IMR-90 (cell line): ENCODE results near the gene PHF19. TPM values are rescaled to one million over a fixed set of nuclear protein-coding genes. Genes with fewer than 3 reads are reported as not detected.

Experiments
- ATAC-seq: fragments of 200-7000 bp; cut with Tn5 transposase; 2 replicates; pipeline ENCODE4 v1.9.1; 2020; ENCODE audit warnings: low read depth, mild to moderate bottlenecking, moderate library complexity
- BruUV-seq: library from RNA; stranded (reverse); fragments of 400-500 nt; replicated peaks from 2 replicates; lab custom pipeline; 2021; lab: Mats Ljungman, UMichigan
- CTCF ChIA-PET: fragments of 300-600 bp; formaldehyde crosslinking; extraction: SDS; loops from one replicate; lab custom pipeline; 2021; ENCODE audit warnings: antibody characterized with exemption; lab: Yijun Ruan, JAX
- POLR2A ChIA-PET: fragments of 300-600 bp; sonication (Branson Sonifier 250); formaldehyde crosslinking; loops from one replicate; lab custom pipeline; 2022; ENCODE audit warnings: antibody characterized with exemption; ENCODE audit not compliant: unreplicated experiment; lab: Charles Lee
- DNase-seq: peaks from one replicate; pipeline ENCODE4 v3.0.0; 2013
- H2AFZ ChIP-seq: replicated peaks from 2 replicates; pipeline ENCODE3; 2013; ENCODE audit warnings: low read length, mild to moderate bottlenecking; ENCODE audit not compliant: poor library complexity
- H2AK5ac ChIP-seq: 2 replicates; pipeline ENCODE4 v1.6.1; 2013; ENCODE audit warnings: low read depth, low read length, inconsistent platforms
- H2AK9ac ChIP-seq: replicated peaks from 2 replicates; pipeline ENCODE3; 2013; ENCODE audit warnings: mild to moderate bottlenecking, low read depth, low read length, moderate library complexity; ENCODE audit not compliant: poor library complexity
- H2BK120ac ChIP-seq: 2 replicates; pipeline ENCODE4 v1.6.1; 2013; ENCODE audit warnings: low read depth, low read length, inconsistent platforms
- H2BK15ac ChIP-seq: 3 replicates; pipeline ENCODE4 v1.6.1; 2013; ENCODE audit warnings: low read depth, low read length, inconsistent platforms
- H2BK20ac ChIP-seq: 2 replicates; pipeline ENCODE4 v1.6.1; 2013; ENCODE audit warnings: low read depth, mild to moderate bottlenecking, inconsistent platforms, low read length, moderate library complexity
- H2BK5ac ChIP-seq: 2 replicates; pipeline ENCODE4 v1.6.1; 2013; ENCODE audit warnings: mild to moderate bottlenecking, low read depth, low read length, inconsistent platforms; ENCODE audit not compliant: poor library complexity, severe bottlenecking
- H3K14ac ChIP-seq: replicated peaks from 2 replicates; pipeline ENCODE4 v1.6.1; 2013; ENCODE audit warnings: low read depth, low read length, inconsistent platforms
- H3K18ac ChIP-seq: 2 replicates; pipeline ENCODE4 v1.6.1; 2013; ENCODE audit warnings: low read depth, low read length, control low read depth
- H3K23ac ChIP-seq: 2 replicates; pipeline ENCODE4 v1.6.1; 2013; ENCODE audit warnings: low read depth, low read length, inconsistent platforms
- H3K27ac ChIP-seq: 2 replicates; pipeline ENCODE4 v1.5.1; 2013; ENCODE audit warnings: mild to moderate bottlenecking, control low read depth, low read length; ENCODE audit not compliant: insufficient read depth
- H3K27me3 ChIP-seq: 2 replicates; pipeline ENCODE4 v1.6.1; 2013; ENCODE audit warnings: low read length; ENCODE audit not compliant: control insufficient read depth, insufficient read depth
- H3K36me3 ChIP-seq: 2 replicates; pipeline ENCODE4 v1.6.1; 2013; ENCODE audit warnings: low read length, mixed read lengths; ENCODE audit not compliant: control insufficient read depth, insufficient read depth
- H3K4ac ChIP-seq: 2 replicates; pipeline ENCODE4 v1.6.1; 2013; ENCODE audit warnings: low read depth, low read length, inconsistent platforms
- H3K4me1 ChIP-seq: 2 replicates; pipeline ENCODE4 v1.6.1; 2013; ENCODE audit warnings: low read length, mixed read lengths; ENCODE audit not compliant: control insufficient read depth, insufficient read depth
- H3K4me2 ChIP-seq: 2 replicates; pipeline ENCODE4 v1.6.1; 2013; ENCODE audit warnings: low read depth, mild to moderate bottlenecking, control low read depth, low read length, moderate library complexity
- H3K4me3 ChIP-seq: 2 replicates; pipeline ENCODE4 v1.5.1; 2013; ENCODE audit warnings: low read depth, mild to moderate bottlenecking, control low read depth, low read length, moderate library complexity; ENCODE audit not compliant: insufficient read depth
- H3K56ac ChIP-seq: 2 replicates; pipeline ENCODE4 v1.6.1; 2013; ENCODE audit warnings: low read length, inconsistent platforms; ENCODE audit not compliant: insufficient read depth; ENCODE audit errors: extremely low read depth
- H3K79me1 ChIP-seq, 2 experiments: 2 replicates each; pipeline ENCODE4 v1.6.1; 2013; ENCODE audit warnings: low read length in 2 of 2, inconsistent platforms in 1 of 2, low read depth in 1 of 2
- H3K9ac ChIP-seq: 2 replicates; pipeline ENCODE4 v1.6.1; 2013; ENCODE audit warnings: low read depth, low read length, control low read depth
- H3K9me1 ChIP-seq: 2 replicates; pipeline ENCODE4 v1.6.1; 2013; ENCODE audit warnings: low read length, inconsistent platforms; ENCODE audit not compliant: insufficient read depth
- H3K9me3 ChIP-seq: 2 replicates; pipeline ENCODE4 v1.6.1; 2013; ENCODE audit warnings: low read length; ENCODE audit not compliant: control insufficient read depth, insufficient read depth
- H4K20me1 ChIP-seq: 2 replicates; pipeline ENCODE4 v1.6.1; 2013; ENCODE audit warnings: low read length, inconsistent platforms; ENCODE audit not compliant: insufficient read depth
- H4K5ac ChIP-seq: 2 replicates; pipeline ENCODE4 v1.6.1; 2013; ENCODE audit warnings: mild to moderate bottlenecking, low read depth, low read length, control low read depth
- H4K8ac ChIP-seq, 2 experiments: 2 replicates each; pipeline ENCODE4 v1.6.1; 2013; ENCODE audit warnings: low read depth in 2 of 2, low read length in 2 of 2, control low read depth in 1 of 2, inconsistent platforms in 1 of 2
- H4K91ac ChIP-seq: 2 replicates; pipeline ENCODE4 v1.6.1; 2013; ENCODE audit warnings: low read depth, low read length, inconsistent platforms; ENCODE audit not compliant: insufficient read depth
- MAFK ChIP-seq: IDR thresholded peaks from 2 replicates; pipeline ENCODE4 v1.6.1; 2012; ENCODE audit warnings: low read depth, low read length, improper control_type of control experiment
- SMC3 ChIP-seq: fragments of 150-350 bp; IDR thresholded peaks from 2 replicates; pipeline ENCODE4 v1.6.1; 2016; ENCODE audit warnings: low read depth, mild to moderate bottlenecking, antibody characterized with exemption, low read length, moderate library complexity
- WGBS, 2 experiments: methylation state at CpG; one replicate each; pipeline versions ENCODE4 v1.1.5 to v1.1.7; 2013; ENCODE audit warnings: missing lambda C conversion rate in 2 of 2; ENCODE audit not compliant: insufficient read length in 1 of 2; ENCODE audit errors: extremely low coverage in 2 of 2; 5-methylcytosine and 5-hydroxymethylcytosine counted together
- dilution Hi-C: fragments of 300-500 bp; cut with HindIII; formaldehyde crosslinking; loops from one replicate; pipeline ENCODE4 v1.14.3; 2018; ENCODE audit warnings: low sequenced_read_pairs; ENCODE audit not compliant: unreplicated experiment
- in situ Hi-C: fragments of 300-500 bp; cut with MboI; formaldehyde crosslinking; loops from 3 replicates; pipeline ENCODE4 v1.14.3; 2019; ENCODE audit warnings: low sequenced_read_pairs, inconsistent platforms, mixed read lengths
- intact Hi-C: fragments of 100-400 bp; cut with micrococcal nuclease; formaldehyde crosslinking; loops from 2 replicates; pipeline ENCODE4 v1.10.0; 2022
- polyA plus RNA-seq, 3 experiments: library from polyadenylated mRNA; depleted of rRNA; stranded (reverse); fragments of >200 nt; gene quantifications; 2 replicates each; pipeline ENCODE4 v1.2.3, GENCODE V29; 2012; ENCODE audit warnings: low replicate concordance in 1 of 3
- total RNA-seq: library from RNA; depleted of rRNA; stranded (reverse); fragments of >200 nt; gene quantifications from 2 replicates; pipeline ENCODE4 v1.2.3, GENCODE V29; 2012
- TF ChIP-seq, protein P1 (sequence below): fragments of 150-350 bp; IDR thresholded peaks from 2 replicates; pipeline ENCODE4 v1.6.1; 2017; ENCODE audit warnings: mild to moderate bottlenecking, antibody characterized with exemption, low read length, low read depth

PHF19 gene
- total and polyA plus RNA-seq, 2 of the 4 experiments (the other 2 are of a cell fraction), result 37.6 to 55.6 TPM

DNA sequence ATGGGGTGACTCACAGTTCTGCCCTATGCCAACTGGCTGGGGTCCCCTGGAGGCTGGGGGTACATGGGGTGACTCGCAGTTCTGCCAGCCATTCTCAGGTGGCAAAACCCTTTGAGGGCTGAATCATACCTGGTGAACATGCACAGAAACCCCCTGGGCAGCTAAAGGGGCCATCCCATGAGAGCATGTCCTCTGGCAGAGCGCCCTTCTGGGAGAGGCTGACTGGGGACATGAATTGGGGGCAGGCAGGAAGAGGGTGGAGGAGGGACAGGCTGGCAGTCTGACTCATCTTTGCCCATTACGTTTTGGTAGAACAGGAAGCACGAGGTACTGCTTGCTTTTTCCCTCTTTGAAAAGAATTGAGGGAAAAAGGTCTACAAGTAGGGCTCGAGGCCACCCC lies 32.9 kb upstream of the PHF19 start:
- Histone ChIP-seq H3K23ac (no peak overlapping the region), H3K4ac (no peak overlapping the region), H4K91ac (no peak overlapping the region), H3K79me1 (peaks cover 0 to 4% of the 10 kb centered on the region in 2 experiments; a peak in 2 of 4 replicates), H3K36me3 (peaks cover 6% of the 10 kb centered on the region), H4K8ac (no peak overlapping the region), H2AK9ac (no peak overlapping the region), H3K56ac (no peak overlapping the region), H3K18ac (no peak overlapping the region), H3K4me1 (no peaks in the 10 kb centered on the region; the same call in 1 of the 2 replicates), H4K5ac (no peak overlapping the region), H2BK120ac (no peak overlapping the region), H3K14ac (no peak overlapping the region), H4K20me1 (no peaks in the 10 kb centered on the region), H3K4me3 (no peak overlapping the region), H2AFZ (no peak overlapping the region), H3K27ac (no peak overlapping the region), H3K4me2 (no peak overlapping the region), H2AK5ac (no peak overlapping the region), H2BK15ac (no peak overlapping the region), H3K9me1 (peaks cover 22% of the 10 kb centered on the region), H3K9me3 (no peaks in the 10 kb centered on the region), H3K9ac (no peak overlapping the region), H2BK20ac (no peak overlapping the region), H2BK5ac (no peak overlapping the region), H3K27me3 (no peaks in the 10 kb centered on the region)
- intact Hi-C loops (no loop called here), in situ Hi-C loops (no loop called here), dilution Hi-C loops (no loop called here)
- ChIA-PET CTCF (no interaction called here), POLR2A (no interaction called here)
- BruUV-seq, result no TSS peak
- TF ChIP-seq MAFK (no peak), SMC3 (no peak)
- TF ChIP-seq, protein P1, sequence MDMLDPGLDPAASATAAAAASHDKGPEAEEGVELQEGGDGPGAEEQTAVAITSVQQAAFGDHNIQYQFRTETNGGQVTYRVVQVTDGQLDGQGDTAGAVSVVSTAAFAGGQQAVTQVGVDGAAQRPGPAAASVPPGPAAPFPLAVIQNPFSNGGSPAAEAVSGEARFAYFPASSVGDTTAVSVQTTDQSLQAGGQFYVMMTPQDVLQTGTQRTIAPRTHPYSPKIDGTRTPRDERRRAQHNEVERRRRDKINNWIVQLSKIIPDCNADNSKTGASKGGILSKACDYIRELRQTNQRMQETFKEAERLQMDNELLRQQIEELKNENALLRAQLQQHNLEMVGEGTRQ, result no peak
- no peak for ATAC-seq
- no CpG with 5 or more reads among the region's 5 CpGs for WGBS, 2 experiments
- DNase-seq, result no peak
